ENCODE measurements around the gene ZNG1B.
"Not testable (repeated sequence)": the region's sequence is repeated elsewhere in the genome, so short reads cannot be mapped to it uniquely, and the experiment has no call there.

The ZNG1B gene

DNA sequence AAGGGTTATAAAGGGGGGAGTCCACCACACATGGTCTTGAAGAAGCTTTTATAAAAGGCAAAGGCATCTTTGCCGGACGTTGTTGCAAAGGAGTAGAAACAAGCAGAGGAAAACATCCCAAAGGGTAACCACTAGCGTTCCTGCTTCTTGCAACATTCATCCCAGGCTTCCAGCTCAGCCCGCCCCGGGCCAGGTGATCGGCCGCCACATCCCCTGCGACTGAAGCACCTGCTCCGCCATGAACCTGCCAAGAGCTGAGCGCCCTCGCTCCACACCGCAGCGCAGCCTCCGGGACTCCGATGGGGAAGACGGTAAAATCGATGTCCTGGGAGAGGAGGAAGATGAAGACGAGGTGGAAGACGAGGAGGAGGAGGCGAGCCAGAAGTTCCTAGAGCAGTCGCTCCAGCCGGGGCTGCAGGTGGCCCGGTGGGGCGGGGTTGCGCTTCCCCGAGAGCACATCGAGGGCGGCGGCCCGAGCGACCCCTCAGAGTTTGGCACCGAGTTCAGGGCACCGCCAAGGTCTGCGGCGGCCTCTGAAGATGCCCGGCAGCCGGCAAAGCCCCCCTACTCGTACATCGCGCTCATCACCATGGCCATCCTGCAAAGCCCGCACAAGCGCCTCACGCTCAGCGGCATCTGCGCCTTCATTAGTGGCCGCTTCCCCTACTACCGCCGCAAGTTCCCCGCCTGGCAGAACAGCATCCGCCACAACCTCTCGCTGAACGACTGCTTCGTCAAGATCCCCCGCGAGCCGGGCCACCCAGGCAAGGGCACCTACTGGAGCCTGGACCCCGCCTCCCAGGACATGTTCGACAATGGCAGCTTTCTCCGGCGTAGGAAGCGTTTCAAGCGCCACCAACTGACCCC is 61.8 kb downstream of the ZNG1B start:
- not testable (repeated sequence) for FAIRE-seq

DNA sequence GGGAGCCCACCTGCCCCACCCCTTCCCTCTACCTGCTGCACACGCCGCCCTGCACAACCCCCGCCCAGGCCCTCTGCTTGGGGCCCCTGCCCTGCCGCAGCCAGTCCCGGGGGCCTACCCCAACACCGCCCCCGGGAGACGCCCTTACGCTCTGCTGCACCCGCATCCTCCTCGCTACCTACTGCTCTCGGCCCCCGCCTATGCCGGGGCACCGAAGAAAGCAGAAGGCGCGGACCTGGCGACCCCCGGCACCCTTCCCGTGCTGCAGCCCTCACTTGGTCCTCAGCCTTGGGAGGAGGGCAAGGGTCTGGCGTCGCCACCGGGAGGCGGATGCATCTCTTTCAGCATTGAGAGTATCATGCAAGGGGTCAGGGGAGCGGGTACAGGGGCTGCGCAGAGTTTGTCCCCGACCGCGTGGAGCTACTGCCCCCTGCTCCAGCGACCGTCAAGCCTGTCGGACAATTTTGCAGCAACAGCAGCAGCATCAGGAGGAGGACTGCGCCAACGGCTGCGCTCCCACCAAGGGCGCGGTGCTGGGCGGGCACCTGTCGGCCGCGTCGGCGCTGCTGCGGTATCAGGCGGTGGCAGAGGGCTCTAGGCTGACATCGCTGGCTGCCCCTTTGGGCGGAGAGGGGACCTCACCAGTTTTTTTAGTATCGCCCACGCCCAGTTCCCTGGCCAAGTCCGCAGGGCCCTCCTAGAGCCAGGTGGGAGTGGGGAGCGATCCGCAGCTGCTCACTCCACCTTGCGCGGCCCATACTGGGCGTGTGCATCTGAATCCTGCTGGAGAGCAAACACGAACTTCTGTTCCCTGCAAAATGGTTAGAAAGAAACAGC is 62.6 kb downstream of the ZNG1B start:
- FAIRE-seq; DNase-seq (ENCODE audit: insufficient read length, low spot score): not testable (repeated sequence)

More for the DNA sequence above, 61.8 kb downstream of the ZNG1B start:
- DNase-seq (ENCODE audit: insufficient read length, low spot score) = not testable (repeated sequence)

DNA sequence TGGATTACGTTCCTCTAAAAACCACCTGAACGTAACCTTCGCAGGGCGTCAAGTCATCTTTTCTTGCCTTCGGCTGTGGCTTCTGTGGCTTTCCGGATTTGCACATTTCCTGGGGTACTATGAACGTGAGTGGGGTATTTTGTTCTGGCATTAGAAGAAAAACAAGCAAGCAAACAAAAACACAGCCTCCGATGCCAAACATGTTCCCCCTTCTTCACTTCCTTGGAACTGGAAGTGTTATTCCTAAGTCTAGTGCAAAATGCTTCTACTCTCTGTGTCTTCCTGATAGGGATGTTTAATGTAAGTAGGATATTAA is 63.2 kb downstream of the ZNG1B start:
- DNase-seq (ENCODE audit: insufficient read length, low spot score); FAIRE-seq: not testable (repeated sequence)

DNA sequence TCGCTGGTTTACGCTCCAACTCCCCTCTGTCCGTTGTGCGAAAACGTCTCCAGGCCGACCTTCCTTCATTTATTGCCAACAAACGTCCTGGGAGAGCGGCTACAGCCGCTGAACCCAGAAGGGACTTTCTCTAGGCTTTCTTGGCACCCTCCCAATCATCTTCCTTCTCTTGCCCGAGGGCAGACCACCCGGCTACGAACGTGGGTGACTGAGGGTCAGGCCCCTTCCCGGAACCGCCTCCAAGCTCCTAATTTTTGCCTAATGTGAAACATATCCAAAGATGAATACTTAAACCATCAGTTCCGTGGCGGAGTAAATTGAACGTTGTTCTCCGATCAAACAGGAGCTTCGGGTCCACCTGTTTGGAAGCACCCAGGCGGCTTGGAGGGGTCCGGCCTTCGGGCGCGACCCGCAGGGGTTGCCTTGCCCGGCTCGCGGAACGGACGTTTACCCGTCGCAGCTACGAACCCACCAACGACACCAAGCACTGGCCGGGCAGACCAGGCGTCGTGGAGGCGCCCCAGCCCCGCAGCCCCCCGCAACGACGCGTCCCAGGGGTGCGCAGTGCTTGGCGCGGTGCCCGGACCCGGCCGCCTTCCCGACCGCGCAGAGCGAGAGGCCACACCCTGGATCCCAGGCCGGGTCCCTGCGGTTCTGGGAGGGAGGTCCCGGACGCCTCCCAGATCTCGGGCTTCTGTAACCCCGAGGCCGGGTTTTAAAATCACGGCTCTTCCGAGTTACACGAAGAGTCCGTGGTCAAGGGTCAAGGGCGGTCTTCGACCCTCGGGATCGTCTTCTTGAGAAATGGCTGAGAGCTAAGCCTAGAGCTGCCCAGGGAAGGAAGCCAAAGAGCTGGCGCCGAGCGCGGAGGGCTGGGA is 65.0 kb downstream of the ZNG1B start:
- not testable (repeated sequence) for DNase-seq (ENCODE audit: insufficient read length, low spot score); FAIRE-seq

DNA sequence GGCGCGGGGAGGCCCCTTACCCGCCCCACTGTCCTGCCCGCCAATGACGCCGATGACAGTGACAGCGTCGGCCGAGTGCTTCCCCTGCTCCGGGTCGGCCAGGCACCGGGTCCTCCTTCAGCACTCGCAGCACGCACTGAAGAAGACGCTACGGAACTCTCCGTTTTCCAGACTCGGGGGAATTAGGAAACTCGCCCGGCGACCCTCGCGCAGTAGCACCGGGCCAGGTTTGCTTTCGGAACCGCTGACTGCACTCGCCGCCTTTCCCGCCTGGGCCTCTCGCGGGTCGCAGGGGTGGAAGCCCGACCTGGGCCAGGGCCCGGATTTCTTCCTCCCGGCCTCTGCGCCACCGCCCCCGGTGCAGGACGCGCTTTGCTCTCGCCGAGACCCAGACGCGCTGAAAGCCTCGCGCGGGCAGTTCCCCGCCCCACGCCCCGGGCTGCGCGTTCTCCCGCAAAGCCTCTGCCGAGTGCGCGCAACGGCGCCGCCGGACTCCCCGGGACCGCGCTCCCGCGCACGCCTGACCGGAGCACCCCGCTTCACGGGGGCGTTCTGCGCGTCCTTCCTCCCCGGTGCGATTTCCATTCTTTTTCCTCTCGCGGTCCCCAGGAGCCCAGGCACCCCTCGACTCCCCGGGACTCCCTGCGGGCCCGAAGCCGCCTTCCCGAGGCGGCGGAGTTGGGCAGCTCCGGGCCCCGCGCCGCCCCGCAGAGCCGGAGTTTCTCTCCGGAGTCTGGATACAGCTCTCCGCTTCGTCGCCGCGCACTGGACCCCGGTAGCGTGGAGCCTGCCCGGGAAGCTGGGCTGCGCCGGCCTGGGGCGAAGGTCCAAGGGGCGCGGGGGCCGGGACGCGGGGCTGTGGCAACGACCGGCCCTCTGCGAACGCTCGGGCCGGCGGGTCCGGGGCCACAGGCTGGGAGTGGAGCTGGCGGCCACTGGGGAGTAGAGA is 65.9 kb downstream of the ZNG1B start:
- FAIRE-seq = not testable (repeated sequence)
- peak; percentile 7 for DNase-seq (ENCODE audit: insufficient read length, low spot score)

DNA sequence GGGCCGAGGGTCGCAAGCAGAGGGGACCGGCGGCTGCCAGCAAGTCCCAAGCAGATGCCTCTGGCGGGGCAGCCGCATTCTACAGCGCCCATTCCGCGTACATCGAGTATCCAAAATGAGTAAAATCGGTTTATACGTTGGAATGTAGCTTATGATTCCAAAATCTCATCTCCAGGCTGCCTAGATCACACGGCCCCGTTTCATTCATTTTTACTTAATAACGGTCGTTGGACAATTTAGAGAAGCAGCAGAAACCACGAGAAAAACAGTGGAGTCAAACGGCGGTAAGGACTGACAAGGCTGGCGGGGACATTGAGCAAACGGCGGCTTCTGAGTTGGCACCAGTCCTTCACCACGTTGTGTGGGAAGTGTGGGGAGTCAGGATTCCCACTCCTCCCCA is 66.6 kb downstream of the ZNG1B start:
- not testable (repeated sequence) for DNase-seq (ENCODE audit: insufficient read length, low spot score); FAIRE-seq

DNA sequence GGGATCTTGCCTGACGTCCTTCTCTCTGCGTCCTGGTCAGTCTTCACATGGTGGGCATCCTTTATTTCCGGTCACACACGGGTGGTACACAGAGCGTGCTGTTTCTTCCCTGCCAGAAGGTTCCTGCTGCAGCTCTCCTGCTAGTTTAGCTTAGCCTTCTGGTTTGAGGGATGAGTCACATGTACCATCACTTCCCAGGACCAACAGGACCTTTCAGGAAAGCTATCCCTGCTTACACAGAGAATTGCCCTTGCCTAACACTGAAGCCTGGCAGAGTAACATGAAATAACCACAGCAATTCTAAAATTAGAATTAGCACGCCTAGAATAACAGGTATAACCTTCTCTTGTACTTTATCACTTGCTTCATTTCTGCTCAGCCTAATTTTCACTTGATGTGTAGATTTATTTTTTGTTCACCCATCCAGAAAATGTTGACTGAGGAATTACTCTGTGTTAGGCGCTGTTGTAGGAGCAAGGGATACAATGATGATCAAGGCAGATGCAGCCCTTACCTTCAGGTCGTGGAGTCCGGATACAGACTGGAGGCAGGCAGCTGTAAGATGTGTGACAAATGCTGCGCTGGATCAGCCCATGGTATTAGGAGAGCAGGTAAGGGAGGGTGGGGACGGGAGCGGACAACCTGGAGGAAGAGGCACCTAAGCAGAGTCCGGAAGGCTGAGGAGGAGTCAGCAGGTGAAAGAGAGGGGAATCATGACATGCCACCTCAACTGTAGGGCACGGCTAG is 70.1 kb downstream of the ZNG1B start:
- not testable (repeated sequence) for DNase-seq (ENCODE audit: insufficient read length, low spot score); FAIRE-seq

DNA sequence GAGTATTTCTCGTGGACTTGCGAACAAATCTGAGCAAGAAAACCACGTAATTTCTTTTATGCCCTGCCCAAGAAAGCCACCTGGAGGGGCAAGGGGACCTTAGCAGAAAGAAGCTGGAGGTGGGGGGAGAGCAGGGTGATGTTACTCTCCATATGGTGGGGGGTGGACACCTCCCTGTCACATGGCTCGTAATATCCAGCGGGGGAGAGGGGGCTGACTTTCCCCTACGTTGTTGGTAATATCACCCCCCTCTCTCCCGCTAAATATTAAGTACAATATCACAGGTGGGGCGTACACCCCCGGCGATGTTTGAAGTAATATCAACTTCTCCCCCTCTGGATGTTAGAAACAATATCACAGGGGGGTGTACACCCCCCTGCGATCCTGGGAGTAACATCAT is 70.7 kb downstream of the ZNG1B start:
- FAIRE-seq; DNase-seq (ENCODE audit: insufficient read length, low spot score): not testable (repeated sequence)

DNA sequence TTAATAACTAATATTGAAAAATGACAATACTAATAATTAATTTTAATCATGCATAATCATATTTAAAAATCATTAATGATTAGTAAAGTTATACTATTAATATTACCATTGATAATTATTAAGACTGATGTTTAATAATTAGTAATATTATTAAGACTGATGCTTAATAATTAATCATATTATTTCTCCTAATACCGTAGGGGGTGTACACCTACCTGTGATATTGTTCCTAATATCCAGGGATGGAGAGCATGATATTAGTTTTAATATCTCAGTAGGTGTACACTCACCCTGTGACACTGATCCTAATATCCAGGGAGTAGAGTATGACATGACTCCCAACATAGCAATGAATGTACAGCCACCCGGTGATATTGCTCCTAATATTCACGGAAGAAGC is 73.4 kb downstream of the ZNG1B start:
- not testable (repeated sequence) for FAIRE-seq; DNase-seq (ENCODE audit: insufficient read length, low spot score)

DNA sequence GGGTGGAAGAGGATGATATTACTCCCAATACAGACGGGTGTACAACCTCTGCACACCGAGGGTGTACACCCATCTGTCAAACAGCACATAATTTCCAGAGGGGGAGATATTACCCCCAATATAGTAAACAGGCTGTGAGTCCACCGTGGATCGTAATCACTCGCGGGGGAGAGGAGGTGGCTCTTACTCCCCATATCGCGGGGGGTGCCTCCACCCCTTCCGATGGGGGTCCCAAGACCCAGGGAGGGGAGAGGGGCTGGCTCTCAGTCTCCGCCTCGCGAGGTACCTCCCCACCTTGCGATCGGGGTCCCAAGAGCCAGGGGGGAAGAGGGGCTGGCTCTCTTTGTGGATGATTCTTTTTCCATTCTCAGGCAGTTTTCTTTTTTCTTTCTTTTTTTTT is 74.4 kb downstream of the ZNG1B start:
- not testable (repeated sequence) for DNase-seq (ENCODE audit: insufficient read length, low spot score); FAIRE-seq

DNA sequence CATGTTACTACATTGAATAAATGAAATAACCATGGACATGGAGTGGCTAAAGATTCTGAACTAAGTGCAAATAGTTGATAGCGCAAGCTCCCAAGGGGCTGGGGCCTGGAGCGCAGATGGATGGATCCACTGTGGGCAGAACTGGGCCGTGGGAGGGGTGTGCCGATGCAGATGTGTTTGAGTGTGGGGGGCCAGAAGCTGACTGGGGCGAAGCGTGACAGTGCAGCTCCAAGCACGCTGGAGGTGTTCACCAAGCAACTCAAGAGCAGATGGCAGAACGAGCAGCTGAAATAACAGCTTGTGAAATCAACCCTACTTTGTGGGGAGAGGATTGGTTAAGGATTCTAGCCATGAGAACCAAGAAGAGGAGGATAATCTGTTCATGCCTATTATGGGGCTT is 78.0 kb downstream of the ZNG1B start:
- not testable (repeated sequence) for FAIRE-seq

DNA sequence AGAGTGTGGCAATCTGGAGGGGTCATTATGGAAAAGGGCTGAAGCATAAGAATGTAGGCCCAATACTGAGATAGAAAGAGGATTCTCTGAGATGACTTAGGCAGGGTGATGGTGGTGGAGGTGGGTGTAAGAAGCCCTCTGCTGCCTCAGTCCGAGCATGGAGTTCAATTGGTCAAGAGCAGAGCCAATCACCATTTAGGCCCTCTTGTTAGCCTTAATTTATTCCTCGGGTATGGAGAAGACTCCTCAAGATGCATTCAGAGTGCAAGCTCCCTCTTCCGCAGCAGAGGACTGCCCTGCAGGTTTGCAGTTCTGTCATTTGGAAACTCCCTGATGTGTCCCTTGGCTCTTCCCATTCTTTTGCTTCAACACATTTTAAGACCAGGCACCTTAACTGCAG is 78.5 kb downstream of the ZNG1B start:
- DNase-seq (ENCODE audit: insufficient read length, low spot score); FAIRE-seq: not testable (repeated sequence)

More for the DNA sequence above, 78.0 kb downstream of the ZNG1B start:
- DNase-seq (ENCODE audit: insufficient read length, low spot score) = not testable (repeated sequence)

DNA sequence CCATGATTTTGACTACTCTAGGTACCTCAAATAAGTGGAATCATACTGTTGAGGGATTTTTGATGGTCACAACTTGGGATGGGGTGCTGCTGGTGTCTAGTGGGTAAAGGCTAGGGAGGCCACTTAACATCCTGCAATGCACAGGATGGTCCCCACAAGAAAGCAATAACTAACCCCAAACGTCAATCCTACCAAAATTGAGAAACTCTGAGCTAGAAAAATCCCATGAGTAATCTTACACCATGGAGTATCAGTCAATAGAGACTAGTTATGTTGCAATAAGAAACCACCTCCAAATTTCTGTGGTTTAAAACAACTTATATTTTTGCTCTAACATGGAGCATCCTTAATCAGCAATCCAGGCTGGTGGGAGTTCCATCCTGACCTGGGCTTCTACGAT is 79.5 kb downstream of the ZNG1B start:
- not testable (repeated sequence) for FAIRE-seq; DNase-seq (ENCODE audit: insufficient read length, low spot score)

DNA sequence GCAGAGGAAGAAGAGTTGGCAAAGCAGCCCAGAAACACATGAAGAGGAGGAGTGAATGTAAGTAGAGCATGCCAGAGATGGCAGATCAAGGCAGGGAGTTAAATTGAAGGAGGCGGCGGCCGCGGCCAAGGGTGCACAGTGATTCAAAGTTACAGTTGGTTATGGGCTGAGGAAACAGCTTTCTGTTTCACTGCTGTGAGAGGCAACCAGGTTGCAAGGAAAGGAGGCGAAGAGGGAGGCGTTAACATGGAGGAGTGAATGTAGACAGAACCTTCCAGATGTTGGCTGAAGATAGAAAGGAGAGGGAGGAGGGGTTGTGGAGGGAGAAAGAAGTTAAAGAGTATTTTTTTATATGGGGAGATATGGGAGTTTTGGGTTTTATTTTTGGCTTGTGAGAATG is 83.3 kb downstream of the ZNG1B start:
- not testable (repeated sequence) for FAIRE-seq; DNase-seq (ENCODE audit: insufficient read length, low spot score)

DNA sequence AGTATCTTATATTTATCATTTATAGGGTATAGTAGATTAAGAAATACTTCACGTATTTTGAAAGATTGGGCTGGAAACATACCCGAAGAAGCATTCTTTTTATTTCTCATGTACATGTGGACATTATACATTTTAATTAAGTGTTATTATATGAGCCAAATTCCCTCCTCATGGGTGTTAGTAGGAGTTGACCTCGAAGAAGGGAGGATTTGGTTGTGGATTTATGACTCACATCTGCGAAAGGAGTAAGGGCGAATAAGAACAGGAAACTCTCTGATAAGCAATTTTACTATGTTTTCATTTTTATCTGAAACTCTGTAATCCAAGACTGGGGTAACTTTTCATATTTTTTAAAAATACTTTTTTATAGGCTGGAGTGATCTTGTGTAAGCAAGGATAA is 84.0 kb downstream of the ZNG1B start:
- not testable (repeated sequence) for FAIRE-seq

DNA sequence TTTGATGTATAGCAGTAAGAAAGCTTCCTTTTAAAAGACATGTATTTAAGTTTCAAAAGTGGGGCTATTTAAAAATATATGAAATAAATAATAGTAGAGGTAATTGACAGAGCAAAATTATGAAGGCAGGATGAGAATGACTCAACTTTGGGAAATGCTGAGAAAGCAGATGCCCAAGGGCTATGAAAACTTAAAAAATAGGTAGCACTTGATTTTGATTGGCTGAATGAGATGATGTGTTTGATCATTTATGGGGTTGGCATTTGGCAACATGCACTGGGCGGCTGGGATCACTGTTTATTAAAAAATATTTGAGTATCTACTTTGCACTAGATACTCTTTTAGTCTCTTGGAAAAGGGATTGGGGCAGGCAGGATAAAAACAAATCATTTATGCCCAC is 87.5 kb downstream of the ZNG1B start:
- not testable (repeated sequence) for FAIRE-seq; DNase-seq (ENCODE audit: insufficient read length, low spot score)

More for the DNA sequence above, 84.0 kb downstream of the ZNG1B start:
- not testable (repeated sequence) for DNase-seq (ENCODE audit: insufficient read length, low spot score)

DNA sequence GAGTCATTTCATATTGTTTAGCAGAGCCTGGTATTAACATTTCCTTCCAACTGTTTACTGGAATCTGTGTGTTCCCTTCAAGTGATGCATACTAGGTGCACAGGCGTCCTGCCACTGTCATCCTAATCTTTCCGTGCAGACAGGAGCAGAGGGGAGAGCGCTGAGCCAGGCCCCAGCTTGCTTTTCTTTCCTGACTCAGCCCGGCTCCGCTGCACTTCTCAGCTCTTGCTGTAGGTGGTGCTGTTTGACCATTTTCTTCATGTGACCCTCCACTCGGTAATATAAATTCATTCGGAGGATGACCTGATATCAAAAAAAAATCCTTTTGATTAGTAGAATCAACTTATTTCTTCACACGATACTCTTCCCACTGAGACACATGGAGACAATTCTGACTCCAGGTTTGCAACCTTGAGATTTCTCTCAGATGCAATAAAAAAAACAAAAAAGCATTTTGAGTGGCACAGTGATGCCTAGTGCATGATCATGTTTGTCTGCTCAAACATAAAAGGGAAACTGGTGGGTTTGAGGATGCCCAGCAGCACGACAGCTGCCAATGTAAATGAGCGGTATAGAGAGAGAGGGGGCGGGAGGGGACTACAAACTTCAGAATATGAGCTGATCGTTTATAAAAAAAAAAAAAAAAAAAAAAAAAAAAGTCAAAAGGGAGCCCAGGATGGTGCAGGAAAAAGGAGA is 90.0 kb downstream of the ZNG1B start:
- FAIRE-seq; DNase-seq (ENCODE audit: insufficient read length, low spot score): not testable (repeated sequence)
